ENCODE measurements around the gene PTPN11. TPM values are rescaled to one million over a fixed set of nuclear protein-coding genes. Genes with fewer than 3 reads are reported as not detected.

The PTPN11 gene
- total RNA-seq, 2 donors from 2014 or later: 61.0 to 61.3 TPM

- Histone ChIP-seq H3K9me3 (no peaks in the 10 kb centered on the region), H3K36me3 (peaks cover 0 to 3% of the 10 kb centered on the region in 2 donors), H3K4me3 (no peak overlapping the region), H3K4me1 (replicated peaks) (no peaks in the 10 kb centered on the region), H3K27ac (no peak overlapping the region), H3K27me3 (replicated peaks; ENCODE audit: insufficient read depth) (no peaks in the 10 kb centered on the region)
- TF ChIP-seq POLR2AphosphoS5 (IDR thresholded peaks at IDR 0.05): no peak
- no peak for TF ChIP-seq CTCF (IDR thresholded peaks at IDR 0.05)
- TF ChIP-seq POLR2A (IDR thresholded peaks at IDR 0.05): no peak
- 95% methylated on average over 3 of the region's 3 CpGs for WGBS
- intact Hi-C loops (cut with DNase I): no loop called here
- no peak for DNase-seq (ENCODE audit: low spot score)
Observed at GRCh38 chr12:112496496-112496895, 77.7 kb downstream of the PTPN11 start.

GRCh38 chr12:112498580-112498979 lies 79.8 kb downstream of the PTPN11 start:
- no peak for TF ChIP-seq POLR2AphosphoS5 (IDR thresholded peaks at IDR 0.05)
- no peaks in the 10 kb centered on the region for H3K9me3 ChIP-seq
- DNase-seq (ENCODE audit: low spot score): no peak
- no peaks in the 10 kb centered on the region for H3K4me1 ChIP-seq (replicated peaks)
- intact Hi-C loops (cut with DNase I): no loop called here
- H3K4me3 ChIP-seq: no peak overlapping the region
- WGBS: 91% methylated on average over 1 of the region's 1 CpG
- no peaks in the 10 kb centered on the region for H3K36me3 ChIP-seq
- no peaks in the 10 kb centered on the region for H3K27me3 ChIP-seq (replicated peaks; ENCODE audit: insufficient read depth)
- no peak overlapping the region for H3K27ac ChIP-seq

- Histone ChIP-seq H3K4me3 (no peak overlapping the region), H3K9me3 (no peaks in the 10 kb centered on the region), H3K27ac (no peak overlapping the region), H3K36me3 (peaks cover 0 to 4% of the 10 kb centered on the region in 2 donors), H3K27me3 (replicated peaks; ENCODE audit: insufficient read depth) (no peaks in the 10 kb centered on the region), H3K4me1 (replicated peaks) (no peaks in the 10 kb centered on the region)
- intact Hi-C loops (cut with DNase I): no loop called here
- TF ChIP-seq POLR2A (IDR thresholded peaks at IDR 0.05) (no peak), CTCF (IDR thresholded peaks at IDR 0.05) (no peak)
- DNase-seq (ENCODE audit: low spot score): no peak
- 80% methylated on average over 4 of the region's 4 CpGs for WGBS
Observed at GRCh38 chr12:112503512-112503911, 84.8 kb downstream of the PTPN11 start.

GRCh38 chr12:112506513-112507166 lies 87.9 kb downstream of the PTPN11 start:
- H3K36me3 ChIP-seq: peaks cover 0 to 4% of the 10 kb centered on the region in 2 donors
- 95% methylated on average over 6 of the region's 6 CpGs for WGBS
- DNase-seq (ENCODE audit: low spot score): no peak
- no peak overlapping the region for H3K27ac ChIP-seq
- no peaks in the 10 kb centered on the region for H3K27me3 ChIP-seq (replicated peaks; ENCODE audit: insufficient read depth)
- no peak for TF ChIP-seq POLR2AphosphoS5 (IDR thresholded peaks at IDR 0.05)
- no peak for TF ChIP-seq POLR2A (IDR thresholded peaks at IDR 0.05)
- TF ChIP-seq CTCF (IDR thresholded peaks at IDR 0.05): no peak
- H3K9me3 ChIP-seq: no peaks in the 10 kb centered on the region
- H3K4me3 ChIP-seq: no peak overlapping the region
- H3K4me1 ChIP-seq (replicated peaks): no peaks in the 10 kb centered on the region
- intact Hi-C loops (cut with DNase I): no loop called here

GRCh38 chr12:112513471-112513870 lies 94.7 kb downstream of the PTPN11 start:
- intact Hi-C loops (cut with DNase I): no loop called here
- no peaks in the 10 kb centered on the region for H3K4me1 ChIP-seq (replicated peaks)
- no peak overlapping the region for H3K4me3 ChIP-seq
- H3K27ac ChIP-seq: no peak overlapping the region
- H3K36me3 ChIP-seq: no peaks in the 10 kb centered on the region
- no peak for DNase-seq (ENCODE audit: low spot score)
- 84% methylated on average over 2 of the region's 2 CpGs for WGBS
- no peaks in the 10 kb centered on the region for H3K27me3 ChIP-seq (replicated peaks; ENCODE audit: insufficient read depth)
- H3K9me3 ChIP-seq: no peaks in the 10 kb centered on the region
- TF ChIP-seq POLR2A (IDR thresholded peaks at IDR 0.05): no peak
- TF ChIP-seq POLR2AphosphoS5 (IDR thresholded peaks at IDR 0.05): no peak
- no peak for TF ChIP-seq CTCF (IDR thresholded peaks at IDR 0.05)

Measured in prostate gland (tissue), 2 donors.